ENCODE results near the gene TNFRSF12A. TPM values are rescaled to one million over a fixed set of nuclear protein-coding genes. Genes with fewer than 3 reads are reported as not detected.
A peak's percentile ranks its signal among the peaks of the same experiment; 100 is the strongest.

Gene TNFRSF12A
- total and polyA plus RNA-seq, 2 of the 4 experiments (the other 2 are of a cell fraction), result 103 to 304 TPM

DNA sequence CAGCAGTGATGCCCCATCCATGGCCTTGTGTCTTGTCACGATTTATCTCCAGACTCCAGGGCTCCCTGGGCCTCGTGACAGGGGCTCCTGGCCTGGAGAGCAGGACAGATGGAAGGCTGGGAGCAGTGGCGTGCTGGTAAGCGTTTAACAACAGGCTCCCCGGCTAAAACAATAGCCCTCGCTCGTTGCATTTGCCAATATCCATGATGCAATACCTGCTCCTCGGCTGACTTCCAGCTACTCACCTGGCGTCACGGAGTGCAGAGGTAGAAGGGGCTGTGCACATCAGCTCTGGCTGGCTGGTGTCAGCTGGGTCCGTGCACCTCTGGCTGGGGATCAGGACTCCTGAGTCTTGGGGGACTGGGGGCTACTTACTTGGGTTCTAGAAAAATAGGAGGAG lies 18.1 kb downstream of the TNFRSF12A start:
- H2AK9ac ChIP-seq (replicated peaks; ENCODE audit: low read depth, low read length, poor library complexity), result no peak overlapping the region
- POLR2A ChIA-PET (ENCODE audit: unreplicated experiment), result no interaction called here
- no peak overlapping the region for H4K5ac ChIP-seq (ENCODE audit: low read depth, low read length)
- no CpG with 5 or more reads among the region's 11 CpGs for whole genome bisulfite sequencing, 2 experiments (ENCODE audit: extremely low coverage in 2 of 2, insufficient read length in 1 of 2)
- no peak overlapping the region for H3K9ac ChIP-seq (ENCODE audit: low read depth, low read length)
- intact Hi-C loops (cut with micrococcal nuclease), result no loop called here
- H2BK15ac ChIP-seq (ENCODE audit: low read depth, low read length), result no peak overlapping the region
- peaks cover 65% of the 10 kb centered on the region for H3K27me3 ChIP-seq (ENCODE audit: control insufficient read depth, insufficient read depth, low read length)
- no peak overlapping the region for H2AFZ ChIP-seq (replicated peaks; ENCODE audit: low read length, poor library complexity)
- no peak for TF ChIP-seq MAFK (IDR thresholded peaks at IDR 0.05; ENCODE audit: low read depth, low read length)
- TF ChIP-seq SMC3 (IDR thresholded peaks at IDR 0.05; ENCODE audit: low read depth, low read length), result no peak
- peak; percentile 53 for TF ChIP-seq CEBPB (IDR thresholded peaks at IDR 0.05; ENCODE audit: low read depth, low read length)
- no peak for TF ChIP-seq POLR2A (IDR thresholded peaks at IDR 0.05; ENCODE audit: low read depth, low read length)
- TF ChIP-seq FOS (IDR thresholded peaks at IDR 0.05; ENCODE audit: low read depth, low read length), result no peak
- TF ChIP-seq, protein P1, sequence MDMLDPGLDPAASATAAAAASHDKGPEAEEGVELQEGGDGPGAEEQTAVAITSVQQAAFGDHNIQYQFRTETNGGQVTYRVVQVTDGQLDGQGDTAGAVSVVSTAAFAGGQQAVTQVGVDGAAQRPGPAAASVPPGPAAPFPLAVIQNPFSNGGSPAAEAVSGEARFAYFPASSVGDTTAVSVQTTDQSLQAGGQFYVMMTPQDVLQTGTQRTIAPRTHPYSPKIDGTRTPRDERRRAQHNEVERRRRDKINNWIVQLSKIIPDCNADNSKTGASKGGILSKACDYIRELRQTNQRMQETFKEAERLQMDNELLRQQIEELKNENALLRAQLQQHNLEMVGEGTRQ (IDR thresholded peaks at IDR 0.05; ENCODE audit: low read depth, low read length), result no peak
- no peak overlapping the region for H3K27ac ChIP-seq (ENCODE audit: insufficient read depth, low read length)
- H3K18ac ChIP-seq (ENCODE audit: low read depth, low read length), result no peak overlapping the region
- no peak overlapping the region for H2BK5ac ChIP-seq (ENCODE audit: low read depth, low read length, poor library complexity, severe bottlenecking)
- H4K91ac ChIP-seq (ENCODE audit: insufficient read depth, low read depth, low read length), result no peak overlapping the region
- no peak overlapping the region for H3K14ac ChIP-seq (replicated peaks; ENCODE audit: low read depth, low read length)
- no peak overlapping the region for H2BK120ac ChIP-seq (ENCODE audit: low read depth, low read length)
- no TSS peak for BruUV-seq (replicated peaks)
- H3K9me1 ChIP-seq (ENCODE audit: insufficient read depth, low read length), result no peaks in the 10 kb centered on the region
- H3K56ac ChIP-seq (ENCODE audit: extremely low read depth, insufficient read depth, low read length), result no peak overlapping the region
- CTCF ChIA-PET, result interaction anchor here (2.3 kb wide), 1 partner anchor 10 kb away, joined by 7 read pairs; no protein-coding TSS in a partner anchor
- H3K4ac ChIP-seq (ENCODE audit: low read depth, low read length), result no peak overlapping the region
- no peak overlapping the region for H3K4me3 ChIP-seq (ENCODE audit: insufficient read depth, low read depth, low read length)
- dilution Hi-C loops (cut with HindIII; ENCODE audit: low sequenced_read_pairs, unreplicated experiment), result no loop called here
- H3K36me3 ChIP-seq (ENCODE audit: control insufficient read depth, insufficient read depth, low read length), result no peaks in the 10 kb centered on the region
- no peak overlapping the region for H3K23ac ChIP-seq (ENCODE audit: low read depth, low read length)
- no peaks in the 10 kb centered on the region for H3K79me1 ChIP-seq (ENCODE audit: low read depth in 1 of 2, low read length in 2 of 2)
- no peak overlapping the region for H2AK5ac ChIP-seq (ENCODE audit: low read depth, low read length)
- H2BK20ac ChIP-seq (ENCODE audit: low read depth, low read length), result no peak overlapping the region
- in situ Hi-C loops (cut with MboI; ENCODE audit: low sequenced_read_pairs), result no loop called here
- H3K4me1 ChIP-seq (ENCODE audit: control insufficient read depth, insufficient read depth, low read length), result no peaks in the 10 kb centered on the region
- no peak overlapping the region for H4K8ac ChIP-seq (ENCODE audit: low read depth in 2 of 2, low read length in 2 of 2)
- no peaks in the 10 kb centered on the region for H3K9me3 ChIP-seq (ENCODE audit: control insufficient read depth, insufficient read depth, low read length)
- no peaks in the 10 kb centered on the region for H4K20me1 ChIP-seq (ENCODE audit: insufficient read depth, low read length)
- no peak for ATAC-seq (ENCODE audit: low read depth)
- H3K4me2 ChIP-seq (ENCODE audit: low read depth, low read length), result no peak overlapping the region
- DNase-seq, result no peak

Data from IMR-90 (cell line).